GM19395 (cell line): ENCODE data around the gene ATP13A4.
"Not testable (repeated sequence)": the region's sequence is repeated elsewhere in the genome, so short reads cannot be mapped to it uniquely, and the experiment has no call there.

Experiments used
- ATAC-seq: cut with Tn5 transposase; IDR thresholded peaks from one replicate; pipeline ENCODE4 v1.9.1; 2021; ENCODE audit warnings: mild to moderate bottlenecking, moderate library complexity; ENCODE audit not compliant: unreplicated experiment

The ATP13A4 gene

GRCh38 chr3:193563426-193563825, 8.7 kb upstream of the ATP13A4 start:
- no peak for ATAC-seq

- no peak for ATAC-seq
Measured at GRCh38 chr3:193560870-193561269, 6.2 kb upstream of the ATP13A4 start.

DNA sequence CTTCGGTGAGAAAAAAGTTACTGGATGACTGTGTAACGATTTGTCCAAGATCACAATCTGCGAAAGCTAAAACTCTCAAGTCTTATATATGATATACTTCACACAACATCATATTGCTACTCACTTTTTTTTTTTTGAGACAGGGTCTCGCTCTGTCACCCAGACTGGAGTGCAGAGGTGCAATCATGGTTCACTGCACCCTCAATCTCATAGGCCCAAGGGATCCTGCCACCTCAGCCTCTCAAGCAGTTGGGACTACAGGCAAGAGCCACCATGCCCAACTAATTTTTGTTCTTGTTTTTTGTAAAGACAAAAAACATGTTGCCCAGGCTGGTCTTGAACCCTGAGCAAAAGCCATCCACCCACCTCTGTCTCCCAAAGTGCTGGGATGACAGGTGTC, 5.4 kb upstream of the ATP13A4 start:
- ATAC-seq: no peak

DNA sequence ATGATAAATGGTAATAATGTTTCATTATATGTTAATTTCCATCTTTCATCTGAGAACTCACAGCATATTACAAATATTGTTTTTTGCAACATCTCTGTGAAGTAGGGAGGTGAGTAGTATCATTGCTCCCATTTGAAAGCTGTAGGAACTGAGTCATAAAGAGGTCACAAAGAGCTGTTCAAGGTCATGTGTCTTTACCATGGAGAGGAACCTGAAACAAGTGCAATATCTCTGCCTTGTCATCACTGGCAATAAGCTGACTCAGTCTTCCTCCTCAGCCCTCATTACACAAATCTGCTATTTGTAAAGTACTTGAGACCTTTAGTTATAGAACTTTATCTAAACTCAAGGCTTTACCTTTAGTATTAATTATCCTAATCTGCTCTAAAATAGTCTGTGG, 4.4 kb upstream of the ATP13A4 start:
- no peak for ATAC-seq

DNA sequence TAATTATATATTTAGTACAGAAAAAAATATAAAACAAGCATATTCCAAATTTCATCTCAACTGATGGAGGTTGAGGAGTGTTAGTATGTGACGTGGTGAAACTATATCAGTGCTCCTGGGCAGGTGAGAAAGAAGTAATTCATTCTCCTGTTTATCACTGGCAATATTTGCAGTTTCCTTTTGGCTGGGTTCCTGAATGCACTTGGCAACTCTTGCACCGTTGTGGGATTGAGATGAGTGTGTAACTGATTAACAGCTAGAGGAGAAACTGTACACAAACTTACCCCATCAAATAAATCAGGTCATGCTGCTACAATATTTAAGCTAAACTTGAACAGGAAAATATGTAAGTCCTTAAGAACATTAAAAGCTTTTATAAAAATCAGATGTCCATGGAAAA, 2.1 kb upstream of the ATP13A4 start:
- no peak for ATAC-seq

- ATAC-seq: no peak
Measured at GRCh38 chr3:193553586-193553985, 1.1 kb downstream of the ATP13A4 start.

- ATAC-seq: no peak
Measured at GRCh38 chr3:193552923-193553322, 1.8 kb downstream of the ATP13A4 start.

GRCh38 chr3:193548406-193548805, 6.3 kb downstream of the ATP13A4 start:
- no peak for ATAC-seq

GRCh38 chr3:193546129-193546528, 8.6 kb downstream of the ATP13A4 start:
- ATAC-seq: no peak

- ATAC-seq: no peak
Measured at GRCh38 chr3:193545304-193545703, 9.4 kb downstream of the ATP13A4 start.

DNA sequence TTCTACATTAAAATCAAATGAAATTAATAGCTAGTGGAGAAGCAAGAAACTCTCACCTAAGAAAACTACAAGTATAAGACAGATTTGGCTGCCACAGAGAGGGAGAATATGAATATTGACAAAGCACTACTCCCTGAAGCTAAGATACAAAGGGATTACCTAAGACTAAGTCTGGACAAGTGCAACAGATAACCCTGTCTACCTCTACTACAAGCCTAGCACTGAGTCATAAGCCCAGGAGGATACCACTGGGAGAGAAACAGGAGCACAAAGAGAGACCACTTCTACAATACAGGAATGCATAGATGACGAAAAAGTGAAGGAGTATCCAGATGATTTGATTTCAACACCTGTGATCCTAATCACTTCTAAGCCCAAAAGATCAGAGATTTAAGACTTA, 10.4 kb downstream of the ATP13A4 start:
- ATAC-seq: no peak

DNA sequence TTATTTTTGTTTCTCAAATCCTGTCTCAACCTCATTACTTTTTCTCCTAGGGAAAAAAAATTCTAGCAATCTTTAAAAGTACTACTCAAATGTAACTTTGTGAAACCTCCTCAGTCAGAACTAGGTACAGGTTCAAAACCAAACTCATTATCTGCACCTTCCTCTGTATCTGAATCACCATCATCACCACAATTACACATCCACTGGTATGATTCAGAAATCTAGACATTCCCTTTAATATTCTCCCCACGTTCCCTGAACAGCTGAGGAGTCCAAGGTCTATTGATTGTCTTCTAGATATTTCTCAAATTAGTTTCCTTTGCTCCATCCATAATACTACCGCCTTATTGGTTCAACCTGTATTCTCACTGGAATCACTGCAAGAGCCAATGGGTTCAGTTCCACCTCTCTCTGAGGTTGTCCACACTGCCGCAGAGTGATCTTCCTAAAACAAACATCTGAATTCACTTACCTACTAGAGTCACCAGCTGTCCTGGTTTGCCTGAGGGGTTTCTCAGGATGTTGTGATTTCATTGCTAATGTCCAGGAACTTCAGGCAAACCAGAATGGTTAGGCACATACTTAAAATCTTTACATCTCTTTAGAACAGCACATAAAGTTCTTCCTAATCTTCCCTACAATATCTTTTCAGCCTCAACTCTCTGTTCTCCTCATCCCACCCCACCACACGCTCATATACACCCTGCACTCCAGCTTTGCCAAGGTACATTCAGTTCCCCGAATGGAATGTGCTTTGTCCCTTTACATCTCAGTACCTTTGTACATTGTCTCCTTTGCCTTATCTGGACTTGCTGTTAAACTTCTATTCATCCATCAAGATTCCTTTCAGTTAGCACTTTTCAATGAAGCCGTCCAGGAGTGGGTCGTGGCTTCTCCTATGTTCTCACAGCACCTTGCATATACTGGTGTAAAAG, 24.2 kb downstream of the ATP13A4 start:
- ATAC-seq: no peak

DNA sequence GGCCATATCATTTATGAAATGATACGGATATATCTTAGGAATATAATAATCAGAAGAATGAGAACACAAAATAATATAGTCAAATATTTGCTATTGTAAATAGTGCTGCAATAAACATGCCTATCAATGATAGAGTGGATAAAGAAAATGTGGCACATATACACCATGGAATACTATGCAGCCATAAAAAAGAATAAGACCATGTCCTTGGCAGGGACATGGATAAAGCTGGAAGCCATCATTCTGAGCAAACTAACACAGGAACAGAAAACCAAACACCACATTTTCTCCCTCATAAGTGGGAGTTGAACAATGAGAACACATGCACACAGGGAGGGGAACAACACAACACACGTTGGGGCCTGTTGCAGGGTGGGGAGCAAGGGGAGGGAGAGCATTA, 28.6 kb downstream of the ATP13A4 start:
- not testable (repeated sequence) for ATAC-seq

GRCh38 chr3:193522473-193522872, 32.2 kb downstream of the ATP13A4 start:
- ATAC-seq: no peak

DNA sequence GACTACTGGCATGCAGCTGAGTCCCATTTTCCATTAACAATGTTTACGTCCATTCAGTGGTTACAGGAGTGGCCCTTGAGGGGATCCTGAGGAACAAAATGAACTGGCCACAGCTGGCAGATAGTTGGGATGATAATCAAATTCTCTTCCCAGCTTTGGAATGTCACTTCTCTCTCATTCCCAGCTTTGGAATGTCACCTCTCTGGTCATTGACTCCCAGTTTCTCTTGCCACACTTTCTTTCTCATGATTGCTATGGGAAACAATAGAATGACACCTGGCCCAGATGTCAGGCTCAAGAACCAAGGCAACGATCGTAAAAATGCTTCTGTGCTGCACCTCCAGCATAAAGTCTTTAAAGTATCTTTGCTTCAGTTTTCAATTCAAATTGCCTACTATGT, 34.0 kb downstream of the ATP13A4 start:
- no peak for ATAC-seq

DNA sequence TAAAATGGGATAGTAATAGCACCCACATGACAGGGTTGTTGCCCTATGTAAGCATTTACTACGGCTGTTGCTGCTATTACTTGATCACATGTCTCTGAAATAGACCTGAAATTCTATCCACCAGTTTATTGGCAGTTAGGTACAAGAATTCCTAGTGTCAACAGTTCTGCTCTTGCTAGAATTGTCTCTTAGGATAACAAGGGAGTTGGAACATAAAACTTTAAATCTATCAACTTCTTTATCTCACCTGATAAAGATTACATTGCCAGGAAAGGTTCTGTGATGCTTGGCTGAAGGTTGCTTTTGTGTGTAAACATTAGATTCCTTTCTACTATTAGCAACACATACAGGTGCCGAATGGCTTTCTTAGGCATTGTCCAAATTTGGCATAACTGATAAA, 38.7 kb downstream of the ATP13A4 start:
- ATAC-seq: no peak

DNA sequence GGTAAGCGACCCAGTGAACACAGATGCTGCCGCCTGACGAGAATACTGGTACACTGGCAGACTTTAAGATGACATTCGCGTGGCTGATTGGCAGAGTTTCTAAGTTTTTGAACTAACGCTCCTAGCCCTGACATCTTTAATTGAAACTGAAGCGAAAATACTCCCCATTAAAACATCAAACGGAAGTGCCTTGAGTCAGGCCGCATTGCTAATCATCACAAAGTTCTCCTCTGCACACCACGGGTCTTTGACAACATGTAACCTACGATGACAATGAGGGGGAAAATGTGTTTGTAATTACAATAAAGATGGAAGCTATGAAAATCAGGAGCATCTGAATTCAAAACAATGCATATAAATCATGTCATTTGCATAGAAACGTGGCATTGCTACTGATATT, 44.5 kb downstream of the ATP13A4 start:
- no peak for ATAC-seq

GRCh38 chr3:193509103-193509965, 45.4 kb downstream of the ATP13A4 start:
- ATAC-seq: no peak

DNA sequence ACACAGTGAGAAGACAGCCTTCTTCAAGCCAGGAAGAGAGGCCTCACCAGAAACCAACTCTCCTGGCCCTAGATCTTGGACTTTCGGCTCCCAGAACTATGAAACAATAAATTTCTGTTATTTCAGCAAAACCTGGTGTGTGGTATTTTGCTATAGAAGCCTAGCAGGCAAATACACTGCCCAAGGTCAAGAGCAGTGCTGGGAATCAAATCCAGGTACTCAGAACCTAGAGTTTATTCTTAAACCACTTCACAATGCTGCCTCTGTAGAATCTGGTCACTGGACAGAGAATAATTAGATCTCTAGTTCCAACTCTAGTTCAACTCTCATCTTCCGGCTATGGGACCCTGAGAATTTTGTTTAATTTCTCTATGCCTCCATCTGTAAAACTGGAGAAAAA, 46.6 kb downstream of the ATP13A4 start:
- ATAC-seq: no peak

- no peak for ATAC-seq
Measured at GRCh38 chr3:193507566-193507965, 47.1 kb downstream of the ATP13A4 start.

DNA sequence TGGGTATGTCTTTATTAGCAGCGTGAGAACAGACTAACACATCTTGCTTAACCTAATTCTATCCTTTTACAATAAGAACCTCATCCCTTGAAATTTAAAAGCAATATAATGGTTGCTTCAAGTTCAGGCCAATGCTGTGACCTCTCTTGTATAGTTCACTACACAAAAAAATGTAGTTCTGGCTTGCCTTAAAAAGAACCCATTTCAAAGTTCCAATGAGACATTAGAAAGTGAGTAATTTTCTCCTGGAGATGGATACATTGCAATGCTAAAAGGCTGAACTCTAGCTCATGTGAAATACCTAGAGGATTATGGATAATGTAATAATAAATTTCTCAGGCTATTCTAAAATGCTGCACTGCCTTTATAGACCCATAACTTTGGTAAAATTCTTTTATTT, 47.8 kb downstream of the ATP13A4 start:
- no peak for ATAC-seq

DNA sequence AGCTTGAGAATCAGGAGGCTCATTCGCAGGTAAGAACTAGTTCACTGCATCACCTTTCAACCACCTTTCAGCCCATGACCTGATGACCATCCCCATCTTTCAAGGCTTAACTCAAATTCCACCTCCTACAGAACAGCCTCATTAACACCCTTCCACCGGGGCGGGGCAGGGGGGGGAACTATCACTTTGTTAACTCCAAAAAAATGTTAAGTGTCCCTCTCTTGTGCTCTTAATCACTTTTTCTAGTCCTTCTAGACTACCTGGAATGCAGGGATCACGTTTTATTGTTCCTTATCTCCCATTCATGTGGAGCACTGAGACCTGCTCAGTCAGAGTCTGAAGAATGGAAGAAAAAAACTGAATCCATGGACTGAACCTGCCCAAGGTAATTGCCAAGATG, 51.8 kb downstream of the ATP13A4 start:
- no peak for ATAC-seq
